Endothelial cell of umbilical vein (primary cell): ENCODE results near the gene CARD11.

Source experiments
- POLR2A ChIP-seq: IDR thresholded peaks from 2 replicates; pipeline ENCODE4 v1.6.1; 2012; ENCODE audit warnings: low read depth, mild to moderate bottlenecking, control low read depth, low read length
- TF ChIP-seq, protein P1 (sequence below), 2 donors: IDR thresholded peaks; 1 replicate in 1 of 2; 2 replicates in 1 of 2; pipeline ENCODE4 v1.5.1; 2011; ENCODE audit warnings: low read length in 2 of 2, mild to moderate bottlenecking in 2 of 2, moderate library complexity in 2 of 2, control low read depth in 1 of 2, inconsistent platforms in 1 of 2, low read depth in 1 of 2; ENCODE audit not compliant: insufficient read depth in 1 of 2; ENCODE audit errors: extremely low read depth in 1 of 2

DNA sequence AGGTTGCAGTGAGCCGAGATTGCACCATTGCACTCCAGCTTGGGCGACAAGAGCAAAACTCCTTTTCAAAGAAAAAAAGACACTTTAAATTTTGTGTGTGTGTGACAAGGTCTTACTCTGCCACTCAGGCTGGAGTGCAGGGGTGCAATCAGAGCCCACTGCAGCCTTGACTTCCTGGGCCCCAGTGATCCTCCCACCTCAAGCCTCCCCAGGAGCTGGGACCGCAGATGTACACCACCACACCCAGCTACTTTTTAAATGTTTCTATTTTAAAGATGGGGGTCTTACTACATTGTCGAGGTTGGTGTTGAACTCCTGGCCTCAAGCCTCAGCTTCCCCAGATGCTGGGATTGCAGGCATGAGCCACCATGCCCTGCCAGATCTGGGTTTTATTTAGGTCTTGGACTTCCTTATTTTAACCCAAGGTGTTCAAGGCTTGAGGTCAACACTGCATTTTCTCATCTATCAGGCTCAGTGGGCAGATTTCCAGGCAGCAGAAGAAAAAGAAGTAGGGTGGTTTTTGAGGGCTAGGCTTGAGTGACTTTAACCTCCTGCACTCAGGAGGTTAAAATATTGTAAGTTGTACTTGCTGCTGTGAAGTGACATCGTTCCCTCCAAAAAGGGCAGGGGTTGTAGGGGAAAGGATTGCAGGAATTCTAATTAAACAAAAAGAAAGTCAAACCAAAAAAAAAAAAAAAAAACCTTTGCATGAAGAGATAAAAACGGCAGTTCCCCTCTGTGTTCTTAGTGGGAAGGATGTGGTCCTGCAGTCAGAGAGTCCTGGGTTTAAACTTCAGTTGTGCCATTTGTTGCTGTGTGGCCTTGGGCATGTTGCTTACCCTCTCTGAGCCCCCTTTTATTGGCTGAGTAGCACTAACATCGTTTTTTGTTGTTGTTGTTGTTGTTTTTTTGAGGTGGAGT lies 71.5 kb downstream of the CARD11 start:
- TF ChIP-seq, protein P1, sequence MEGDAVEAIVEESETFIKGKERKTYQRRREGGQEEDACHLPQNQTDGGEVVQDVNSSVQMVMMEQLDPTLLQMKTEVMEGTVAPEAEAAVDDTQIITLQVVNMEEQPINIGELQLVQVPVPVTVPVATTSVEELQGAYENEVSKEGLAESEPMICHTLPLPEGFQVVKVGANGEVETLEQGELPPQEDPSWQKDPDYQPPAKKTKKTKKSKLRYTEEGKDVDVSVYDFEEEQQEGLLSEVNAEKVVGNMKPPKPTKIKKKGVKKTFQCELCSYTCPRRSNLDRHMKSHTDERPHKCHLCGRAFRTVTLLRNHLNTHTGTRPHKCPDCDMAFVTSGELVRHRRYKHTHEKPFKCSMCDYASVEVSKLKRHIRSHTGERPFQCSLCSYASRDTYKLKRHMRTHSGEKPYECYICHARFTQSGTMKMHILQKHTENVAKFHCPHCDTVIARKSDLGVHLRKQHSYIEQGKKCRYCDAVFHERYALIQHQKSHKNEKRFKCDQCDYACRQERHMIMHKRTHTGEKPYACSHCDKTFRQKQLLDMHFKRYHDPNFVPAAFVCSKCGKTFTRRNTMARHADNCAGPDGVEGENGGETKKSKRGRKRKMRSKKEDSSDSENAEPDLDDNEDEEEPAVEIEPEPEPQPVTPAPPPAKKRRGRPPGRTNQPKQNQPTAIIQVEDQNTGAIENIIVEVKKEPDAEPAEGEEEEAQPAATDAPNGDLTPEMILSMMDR (IDR thresholded peaks at IDR 0.05; ENCODE audit: extremely low read depth in 1 of 2, insufficient read depth in 1 of 2, low read depth in 1 of 2, low read length in 2 of 2) = no peak
- no peak for TF ChIP-seq POLR2A
